NCI-H1436 (cell line): ENCODE measurements around the gene CFAP74.

Source experiments
- DNase-seq: peaks from one replicate; lab custom pipeline; 2025; lab: John Stamatoyannopoulos, UW

CFAP74 gene

DNA sequence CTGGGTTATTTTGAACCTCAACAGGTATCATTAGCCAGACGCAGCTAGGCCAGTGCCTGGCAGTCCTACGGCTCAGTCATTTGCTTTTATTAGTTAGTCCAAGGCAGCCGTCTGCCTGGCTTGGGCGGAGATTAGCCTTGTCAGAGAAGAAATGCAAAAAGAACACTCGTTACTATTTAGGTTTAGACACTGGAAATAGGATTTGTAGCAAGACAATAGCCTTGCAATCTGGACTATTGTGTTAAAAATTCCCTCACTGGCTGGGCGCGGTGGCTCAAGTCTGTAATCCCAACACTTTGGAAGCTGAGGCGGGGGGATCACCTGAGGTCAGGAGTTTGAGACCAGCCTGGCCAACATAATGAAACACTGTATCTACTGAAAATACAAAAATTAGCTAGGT is 35.7 kb upstream of the CFAP74 start:
- no peak for DNase-seq

DNA sequence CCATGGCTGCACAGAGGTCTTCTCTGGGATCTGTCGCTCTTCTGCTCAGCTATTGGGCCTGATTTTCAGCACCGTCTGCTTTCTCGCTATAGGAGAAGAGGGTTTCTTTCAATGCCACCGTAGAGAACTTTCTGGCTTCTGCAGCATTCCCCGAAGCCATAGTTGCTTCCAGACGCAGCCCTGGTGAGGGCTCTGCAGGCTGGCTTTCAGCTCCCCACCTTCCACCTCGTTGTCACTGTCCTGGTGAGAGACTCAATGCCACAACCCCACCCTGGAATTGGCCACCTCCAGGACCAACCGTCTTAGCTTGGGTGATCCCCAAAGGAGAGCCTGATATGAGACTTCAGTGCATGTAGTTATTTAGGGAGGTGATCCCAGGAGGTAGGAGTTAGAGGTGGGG is 34.6 kb upstream of the CFAP74 start:
- DNase-seq, result no peak

DNA sequence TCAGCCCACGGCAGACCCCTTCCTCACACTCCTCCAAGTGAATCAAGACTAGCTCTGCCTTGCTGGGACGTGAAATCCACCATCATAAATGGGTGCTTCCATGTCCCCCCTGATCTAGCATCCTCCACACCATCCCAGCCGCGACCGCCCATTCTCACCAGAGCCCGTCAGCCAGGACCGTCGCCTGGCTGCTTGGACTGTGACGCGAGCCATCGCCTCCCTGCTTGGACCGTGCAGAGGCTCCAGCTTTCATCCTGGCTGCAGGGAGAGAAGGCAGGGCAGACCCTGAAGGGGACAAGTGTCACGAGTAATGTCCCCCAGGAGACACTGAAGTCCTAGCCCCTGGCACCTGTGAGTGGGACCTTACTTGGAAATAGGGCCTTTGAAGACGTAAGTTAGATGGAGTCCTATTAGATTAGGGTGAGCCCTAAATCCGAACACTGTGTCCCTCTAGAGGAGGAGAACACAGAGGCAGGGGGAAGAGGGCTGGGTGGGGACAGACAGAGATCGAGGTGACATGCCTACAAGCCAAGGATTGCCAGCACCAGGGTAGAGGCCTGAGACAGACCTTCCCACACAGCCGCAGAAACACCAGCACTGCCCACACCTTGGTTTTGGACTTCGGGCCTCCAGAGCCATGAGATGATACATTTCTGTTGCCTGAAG is 33.9 kb upstream of the CFAP74 start:
- no peak for DNase-seq

DNA sequence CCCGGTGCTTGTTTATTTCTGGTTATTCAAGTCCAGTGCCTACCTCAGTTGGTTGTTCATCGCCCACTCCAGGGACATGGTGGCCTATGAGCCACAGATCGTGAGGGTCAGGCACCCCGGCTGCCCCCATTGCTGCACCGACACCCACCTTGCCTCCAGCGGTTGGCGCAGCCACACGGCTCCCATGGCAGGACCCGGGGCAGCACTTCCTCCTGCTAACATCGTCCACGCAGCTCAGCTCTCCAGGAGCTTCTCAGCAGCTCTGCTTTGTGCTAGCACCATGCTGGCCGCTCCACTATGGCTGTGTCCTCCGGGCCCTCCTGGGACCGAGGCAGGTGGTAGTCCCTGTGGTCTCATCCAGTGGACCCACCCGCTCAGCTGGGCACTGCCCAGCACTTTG is 32.7 kb upstream of the CFAP74 start:
- no peak for DNase-seq

DNA sequence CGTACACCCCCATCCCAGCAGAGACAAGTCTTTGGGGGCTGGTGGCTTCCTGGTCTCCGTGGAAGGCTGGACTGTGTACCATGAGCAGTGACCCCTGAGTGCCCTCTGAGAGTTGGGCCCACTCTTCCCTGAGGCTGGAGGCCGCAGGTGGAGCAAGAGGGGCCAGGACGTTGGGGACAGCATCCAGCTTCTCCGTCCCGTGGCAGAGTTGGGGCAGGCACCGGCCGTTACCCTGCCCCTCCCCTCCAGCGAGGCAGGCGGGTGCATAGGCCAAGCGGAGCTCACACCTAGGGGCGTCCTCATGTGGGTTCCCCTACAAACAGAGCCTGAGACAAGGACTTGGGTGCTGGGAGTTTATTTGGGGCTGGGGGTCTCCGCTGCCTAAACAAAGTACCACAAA is 29.6 kb upstream of the CFAP74 start:
- no peak for DNase-seq

DNA sequence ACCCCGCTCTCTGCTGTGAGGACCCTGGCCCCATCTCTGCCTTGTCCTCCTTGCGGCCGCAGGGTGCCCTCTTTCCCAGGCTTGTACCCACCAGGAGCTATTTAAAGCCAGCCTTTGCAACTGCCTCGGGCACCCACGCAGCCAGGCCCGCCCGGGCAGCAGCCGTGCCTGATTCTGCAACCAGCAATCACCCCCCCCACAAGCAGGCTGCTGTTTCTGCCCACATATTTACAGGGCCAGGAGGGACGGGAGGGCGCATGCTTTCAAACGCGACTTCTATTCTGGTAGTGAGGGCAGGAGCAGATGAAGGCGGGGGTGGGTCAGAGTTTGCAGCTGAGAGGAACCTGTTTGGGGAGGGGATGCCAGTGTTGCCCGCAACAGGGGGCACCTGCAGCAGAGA is 29.2 kb upstream of the CFAP74 start:
- DNase-seq, result no peak

DNA sequence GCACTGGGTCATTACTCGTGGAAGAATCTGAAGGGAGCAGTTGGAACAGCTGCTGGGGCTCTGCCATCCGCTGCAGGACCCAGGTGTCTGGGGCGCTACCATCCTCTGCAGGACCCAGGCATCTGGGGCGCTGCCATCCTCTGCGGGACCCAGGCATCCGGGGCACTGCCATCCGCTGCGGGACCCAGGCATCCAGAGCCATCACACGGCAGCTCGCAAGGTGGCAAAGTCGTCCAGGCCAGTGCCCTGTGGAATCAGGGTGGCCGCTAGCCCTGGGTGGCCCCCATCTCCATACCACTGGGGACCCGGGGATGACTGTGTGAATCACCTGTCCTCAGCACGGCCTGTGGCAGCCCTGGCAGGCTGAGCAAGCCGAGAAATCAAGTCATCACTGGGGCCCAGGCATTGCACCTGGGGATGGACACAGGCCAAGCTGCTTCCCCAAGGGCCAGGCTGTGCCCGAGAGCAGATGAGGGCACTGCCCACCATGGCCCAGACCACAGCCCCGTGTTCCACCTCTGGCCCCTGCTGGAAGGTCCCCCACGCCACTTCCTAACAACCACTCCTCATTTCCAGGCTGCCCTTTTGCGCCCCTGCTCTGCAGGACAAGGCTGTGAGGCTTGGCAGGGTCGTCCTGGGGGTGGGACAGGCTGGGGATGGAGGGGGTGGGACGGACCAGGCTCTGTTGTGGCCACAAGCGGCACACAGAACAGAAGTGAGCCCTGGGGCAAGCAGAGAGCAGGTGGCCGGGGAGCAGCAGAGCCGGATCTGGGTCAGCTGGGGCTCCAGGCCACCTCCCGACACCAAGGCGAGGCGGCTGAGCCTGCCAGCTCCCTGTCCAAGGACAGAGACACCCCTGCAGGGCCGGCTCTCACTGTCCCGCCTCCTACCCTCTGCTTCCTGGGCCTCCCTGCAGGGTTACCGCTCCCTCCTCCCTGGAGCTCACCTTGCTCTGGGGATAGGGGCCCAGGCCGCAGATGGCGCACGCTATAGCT is 28.3 kb upstream of the CFAP74 start:
- DNase-seq, result no peak

DNA sequence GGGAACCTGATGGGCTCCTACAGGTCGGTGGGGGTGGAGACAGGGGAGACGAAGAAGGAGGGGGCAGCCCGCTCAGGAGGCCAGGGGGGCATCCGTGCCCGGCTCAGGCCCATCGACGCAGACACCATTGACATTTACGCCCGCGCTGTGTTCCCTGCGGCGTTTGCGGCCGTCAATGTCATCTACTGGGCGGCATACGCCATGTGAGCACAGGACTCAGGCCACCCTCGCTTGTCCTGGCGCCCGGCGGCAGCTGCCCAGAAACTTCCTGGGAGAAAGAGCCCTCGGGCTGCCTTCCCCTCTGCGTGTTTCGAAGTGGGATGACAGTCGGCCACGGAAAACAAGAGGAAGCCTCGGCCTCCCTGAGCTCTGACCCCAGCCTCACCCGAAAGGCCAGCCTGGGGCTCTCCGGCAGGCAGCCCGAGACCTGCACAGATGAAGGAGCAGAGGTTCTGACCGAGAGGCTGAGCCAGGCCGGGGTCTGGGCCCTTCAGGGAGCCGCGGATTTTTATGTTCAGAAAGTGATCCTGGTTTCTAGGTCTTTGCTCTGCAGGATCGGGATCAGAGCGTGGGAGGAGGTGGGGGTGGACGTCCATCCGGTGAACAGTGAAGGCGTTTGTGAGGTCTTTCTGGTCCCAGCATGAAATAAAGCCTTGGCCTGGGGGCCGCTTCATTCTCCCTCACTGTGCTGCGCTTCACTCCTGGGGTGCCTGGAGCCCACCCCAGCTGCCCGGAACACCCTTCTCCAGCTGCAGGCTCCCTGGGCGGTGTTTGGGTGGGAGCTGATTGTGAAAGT is 26.7 kb upstream of the CFAP74 start:
- DNase-seq, result no peak

DNA sequence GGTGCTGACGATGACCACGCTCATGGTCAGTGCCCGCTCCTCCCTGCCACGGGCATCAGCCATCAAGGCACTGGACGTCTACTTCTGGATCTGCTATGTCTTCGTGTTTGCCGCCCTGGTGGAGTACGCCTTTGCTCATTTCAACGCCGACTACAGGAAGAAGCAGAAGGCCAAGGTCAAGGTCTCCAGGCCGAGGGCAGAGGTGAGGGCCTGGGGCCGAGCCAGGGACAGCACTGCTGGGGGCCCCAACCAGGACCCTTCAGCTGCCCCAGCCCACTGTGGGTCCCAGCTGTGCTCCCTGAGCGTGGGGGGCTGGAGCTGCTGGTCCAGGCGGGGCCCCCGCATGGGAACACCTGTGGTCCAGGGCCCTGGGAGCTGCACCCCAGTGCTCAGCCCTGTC is 26.0 kb upstream of the CFAP74 start:
- DNase-seq, result no peak

DNA sequence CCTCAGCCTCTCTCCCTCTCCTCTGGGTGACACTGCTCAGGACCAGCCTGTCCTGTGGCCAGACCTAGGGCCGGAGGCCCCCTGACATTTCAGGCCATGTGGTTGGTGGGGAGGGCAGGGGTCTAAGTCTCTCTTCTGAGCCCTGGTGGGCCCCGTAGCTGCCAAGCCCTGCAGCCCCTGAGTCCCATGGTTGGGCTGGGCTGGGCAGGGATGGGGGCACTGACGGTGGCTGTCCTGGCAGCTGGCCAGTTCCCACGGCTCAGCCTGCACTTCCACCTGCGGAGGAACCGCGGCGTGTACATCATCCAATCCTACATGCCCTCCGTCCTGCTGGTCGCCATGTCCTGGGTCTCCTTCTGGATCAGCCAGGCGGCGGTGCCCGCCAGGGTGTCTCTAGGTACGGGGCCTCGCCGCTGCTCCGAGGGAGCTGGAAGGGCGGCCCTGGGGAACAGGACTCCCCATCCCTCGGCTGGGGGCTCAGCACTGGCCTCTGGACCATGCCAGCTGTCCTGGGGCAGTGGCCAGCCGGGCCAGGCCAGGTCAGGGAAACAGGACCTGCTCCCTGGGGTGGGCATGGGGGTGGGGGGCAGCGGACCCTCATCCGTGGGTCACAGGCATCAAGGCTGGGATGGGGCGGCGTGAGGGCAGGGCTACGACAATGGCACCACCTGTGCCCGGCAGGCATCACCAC is 25.4 kb upstream of the CFAP74 start:
- no peak for DNase-seq

DNA sequence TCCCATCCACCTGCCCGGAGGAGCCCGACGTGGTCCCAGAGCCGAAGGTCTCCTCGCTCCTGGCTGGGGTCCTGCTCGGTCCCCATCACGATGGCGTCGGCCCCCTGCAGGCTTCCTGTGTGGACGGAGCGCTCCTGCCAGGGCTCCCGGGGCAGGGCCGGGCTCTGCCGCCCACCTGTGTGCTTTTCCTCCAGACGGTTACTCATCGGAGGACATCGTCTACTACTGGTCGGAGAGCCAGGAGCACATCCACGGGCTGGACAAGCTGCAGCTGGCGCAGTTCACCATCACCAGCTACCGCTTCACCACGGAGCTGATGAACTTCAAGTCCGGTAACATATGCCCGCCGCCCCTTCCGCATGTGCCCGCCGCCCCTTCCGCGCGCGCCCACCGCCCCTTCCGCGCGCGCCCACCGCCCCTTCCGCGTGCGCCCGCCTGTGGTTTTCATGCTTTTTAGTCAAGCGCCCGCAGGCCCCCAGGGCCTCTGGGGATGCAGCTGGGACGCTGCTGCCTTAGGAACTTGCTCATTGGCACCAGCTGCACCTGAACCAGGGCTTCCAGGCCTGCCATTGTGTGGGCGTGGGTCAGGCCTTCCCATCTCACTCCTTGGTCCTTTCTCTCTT is 24.5 kb upstream of the CFAP74 start:
- DNase-seq, result no peak

DNA sequence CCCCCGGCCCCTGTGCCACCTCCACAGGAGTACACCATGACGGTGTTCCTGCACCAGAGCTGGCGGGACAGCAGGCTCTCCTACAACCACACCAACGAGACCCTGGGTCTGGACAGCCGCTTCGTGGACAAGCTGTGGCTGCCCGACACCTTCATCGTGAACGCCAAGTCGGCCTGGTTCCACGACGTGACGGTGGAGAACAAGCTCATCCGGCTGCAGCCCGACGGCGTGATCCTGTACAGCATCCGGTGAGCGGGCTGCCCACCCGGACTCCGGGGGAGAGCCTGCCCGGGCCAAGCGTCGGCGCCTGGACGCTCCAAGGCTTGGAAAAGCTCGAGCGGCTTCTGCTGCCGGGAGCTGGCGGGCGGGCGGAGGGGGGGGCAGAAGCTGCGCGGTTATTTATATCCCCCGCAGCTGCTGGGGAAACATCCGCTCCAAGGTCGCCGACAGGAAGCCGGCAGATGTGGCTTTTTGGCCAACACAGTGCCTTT is 21.9 kb upstream of the CFAP74 start:
- no peak for DNase-seq

DNA sequence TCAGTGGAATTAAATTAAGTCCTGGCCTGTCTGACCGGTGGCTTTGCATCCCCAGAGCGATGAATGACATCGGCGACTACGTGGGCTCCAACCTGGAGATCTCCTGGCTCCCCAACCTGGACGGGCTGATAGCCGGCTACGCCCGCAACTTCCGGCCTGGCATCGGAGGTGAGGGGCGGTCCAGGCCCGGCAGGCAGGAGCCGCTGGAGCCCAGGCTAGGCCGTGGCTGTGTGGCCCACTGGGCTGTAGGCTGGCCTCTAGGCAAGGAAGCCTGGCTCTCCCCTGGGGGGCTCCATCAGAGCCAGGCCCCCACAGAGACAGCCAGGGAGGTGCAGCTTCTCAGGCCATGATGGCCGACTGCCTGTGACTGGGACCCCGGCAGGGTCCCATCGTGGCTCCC is 21.3 kb upstream of the CFAP74 start:
- no peak for DNase-seq

DNA sequence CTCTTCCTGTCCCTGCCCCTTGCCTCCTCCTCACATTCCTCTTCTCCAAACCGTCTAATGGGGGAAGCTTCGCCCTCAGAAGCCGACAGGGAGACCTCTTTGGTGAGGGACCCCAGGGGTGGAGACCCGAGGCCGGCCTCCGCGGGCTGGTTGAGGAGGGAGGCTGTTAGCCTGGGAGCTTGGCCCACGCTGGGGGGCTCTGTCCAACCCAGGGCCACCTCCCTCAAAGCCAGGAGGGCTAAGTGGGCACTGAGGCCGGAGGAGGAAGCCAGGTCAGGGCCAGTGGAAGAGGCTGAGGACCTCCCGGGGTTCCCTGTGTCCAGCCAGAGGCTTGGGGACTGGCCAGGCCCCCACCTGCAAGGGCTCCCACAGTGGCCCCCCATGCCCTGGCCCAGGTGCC is 20.9 kb upstream of the CFAP74 start:
- DNase-seq, result no peak

DNA sequence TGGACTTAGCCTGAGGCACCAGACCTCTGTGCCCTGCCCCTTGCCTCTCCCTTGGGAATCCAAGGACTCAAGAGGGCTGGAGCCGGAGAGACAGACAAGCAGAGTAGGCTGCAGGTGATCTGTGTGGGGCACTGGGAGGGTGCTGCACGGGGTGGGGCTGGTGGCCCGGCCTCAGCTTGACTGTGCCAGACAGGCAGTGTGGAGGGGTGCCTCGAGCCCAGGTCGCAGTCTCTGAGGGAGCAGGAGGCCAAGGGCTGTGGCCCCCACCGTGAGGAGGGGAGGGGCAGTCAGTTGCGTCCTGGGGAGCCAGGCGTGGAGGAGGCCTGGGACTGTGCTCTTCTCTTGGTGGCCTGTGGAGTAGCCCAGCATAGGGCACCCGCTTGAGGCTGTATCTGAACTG is 19.6 kb upstream of the CFAP74 start:
- no peak for DNase-seq

DNA sequence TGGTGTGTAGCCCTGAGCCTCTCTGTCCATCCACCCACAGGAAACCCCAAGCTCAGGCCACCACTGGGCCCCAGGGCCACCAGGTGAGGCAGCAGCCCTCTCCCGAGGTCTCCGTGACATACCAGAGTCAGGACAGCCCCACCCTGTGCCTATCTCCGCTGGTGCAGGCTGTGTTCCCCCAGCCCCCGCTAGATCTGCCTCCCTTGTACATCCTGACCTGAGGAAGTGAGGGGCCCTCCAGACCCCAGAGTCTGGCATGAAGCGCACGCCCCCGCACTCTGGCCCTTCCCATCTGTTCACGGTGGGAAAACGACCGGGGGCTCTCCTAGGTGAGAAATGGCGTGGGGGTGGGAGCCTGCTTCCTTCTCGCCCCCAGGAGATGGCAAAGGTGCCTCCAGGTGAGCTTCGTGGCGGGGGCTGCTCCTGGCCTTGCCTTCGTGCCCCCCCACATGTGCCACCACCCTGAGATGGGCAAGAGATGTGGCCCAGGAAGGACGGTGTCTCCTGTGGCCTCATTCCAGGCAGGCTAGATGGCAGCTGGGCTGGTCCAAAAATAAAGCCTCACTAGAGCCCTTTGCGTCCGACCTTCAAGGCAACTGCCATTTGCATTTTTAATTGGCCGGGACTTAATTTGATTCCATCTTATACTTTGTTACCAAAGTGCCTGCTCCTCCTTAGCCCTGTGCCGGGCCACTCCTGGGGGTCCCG is 18.6 kb upstream of the CFAP74 start:
- no peak for DNase-seq

DNA sequence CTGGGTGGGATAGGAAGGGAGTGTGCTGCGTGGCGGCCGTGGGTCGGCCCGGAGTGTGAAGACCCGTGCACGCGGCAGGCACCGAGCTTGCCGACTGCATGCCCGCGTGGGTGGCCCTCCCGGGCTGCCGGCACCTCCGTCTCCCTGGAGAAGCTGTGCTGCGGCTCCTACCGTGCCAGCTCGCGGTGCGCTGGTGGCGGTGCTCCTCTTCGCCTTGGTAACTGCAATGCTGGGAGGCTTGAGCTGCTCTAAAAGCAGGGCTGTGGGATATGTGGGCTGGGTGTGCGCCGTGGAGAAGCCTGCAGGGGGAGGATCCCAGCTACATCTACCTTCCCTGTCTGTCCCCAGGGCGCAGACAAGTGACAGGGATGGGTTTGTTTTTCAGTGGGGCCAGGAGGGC is 18.0 kb upstream of the CFAP74 start:
- DNase-seq, result no peak

DNA sequence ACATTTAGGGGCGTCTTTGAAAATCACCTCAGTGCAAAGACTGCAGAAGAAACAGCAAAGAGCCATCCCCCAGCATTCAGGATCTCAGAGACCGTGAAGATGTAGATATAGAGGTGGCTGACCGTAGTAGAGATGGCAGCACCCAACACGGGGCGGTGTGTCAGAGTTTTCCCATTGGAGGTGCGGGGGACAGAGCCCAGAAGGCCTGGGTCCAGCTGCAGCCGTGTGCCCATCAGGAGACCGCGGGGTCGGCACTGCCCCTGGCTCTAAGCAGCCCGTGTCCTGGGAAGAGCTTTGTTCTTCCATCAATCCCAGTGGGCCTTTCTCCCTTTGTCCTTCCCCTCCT is 16.7 kb upstream of the CFAP74 start:
- no peak for DNase-seq

DNA sequence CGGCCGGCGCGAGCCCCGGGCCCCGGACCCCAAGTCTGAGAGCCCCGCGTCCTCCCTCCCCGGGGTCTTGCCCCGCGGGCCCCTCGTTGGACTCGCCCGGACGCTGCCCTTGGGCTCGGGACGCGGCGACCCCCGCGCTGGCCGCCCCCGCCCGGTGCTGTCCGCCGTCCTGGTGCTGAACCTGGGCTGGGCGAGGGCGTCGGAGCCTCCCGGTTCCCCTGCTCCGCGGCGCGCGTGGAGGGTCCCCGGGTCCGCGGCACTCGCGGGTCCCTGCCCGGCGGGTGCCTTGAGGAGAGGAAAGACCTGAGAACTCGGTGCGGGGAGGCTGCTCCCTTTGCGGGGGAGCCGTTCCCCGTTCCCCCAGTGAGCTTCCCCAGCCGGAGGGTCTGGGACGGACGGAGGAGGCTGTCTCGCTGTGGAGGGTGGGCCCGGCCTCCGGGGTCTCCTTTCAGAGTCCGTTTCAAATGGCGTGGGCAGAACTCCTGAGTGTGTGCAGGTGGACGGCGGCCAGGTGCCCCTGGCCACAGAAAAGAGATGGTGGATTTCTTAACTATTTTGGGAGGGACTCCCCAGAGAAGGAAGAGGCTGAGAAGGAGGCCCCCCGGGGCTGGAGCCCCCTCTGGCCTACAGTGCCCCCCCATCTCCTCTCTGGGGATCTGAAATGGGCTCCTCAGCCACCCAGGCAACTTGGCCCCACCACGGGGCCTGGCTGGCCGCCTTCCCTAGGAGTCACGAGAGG is 16.2 kb upstream of the CFAP74 start:
- DNase-seq, result no peak

DNA sequence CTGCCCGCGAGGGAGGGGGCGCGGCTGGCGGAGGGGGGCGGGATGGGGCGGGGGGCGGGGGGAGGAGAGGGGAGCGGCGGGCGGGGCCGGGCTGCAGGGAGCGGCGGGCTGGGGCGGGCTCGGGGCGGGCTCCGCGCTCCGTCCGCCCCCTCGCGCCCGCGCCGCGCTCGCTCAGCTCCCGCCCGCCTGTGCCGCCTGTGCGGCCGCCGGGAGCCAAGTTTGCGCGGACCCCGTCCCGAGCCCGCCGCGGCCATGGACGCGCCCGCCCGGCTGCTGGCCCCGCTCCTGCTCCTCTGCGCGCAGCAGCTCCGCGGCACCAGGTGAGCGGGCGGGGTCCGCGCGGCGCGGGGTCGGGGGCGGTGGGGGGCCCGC is 15.6 kb upstream of the CFAP74 start, which contains the start of gene GABRD:
GABRD (plus strand) TSS at position 174 of the 372 bp plus-strand sequence; CDS start at position 253, 79 bp downstream.
- peak; percentile 3 for DNase-seq
